Colonic mucosa (tissue), 4 donors: Measurements from ENCODE around the gene RARA. TPM values are rescaled to one million over a fixed set of nuclear protein-coding genes. Genes with fewer than 3 reads are reported as not detected.

Source experiments
- DNase-seq: peaks from one replicate; pipeline ENCODE4 v3.0.0-alpha.2; 2020
- H3K27ac ChIP-seq: fragments of 200-600 bp; one replicate; pipeline ENCODE4 v1.8.0; 2021
- H3K27me3 ChIP-seq: fragments of 200-600 bp; one replicate; pipeline ENCODE4 v1.8.0; 2021
- H3K36me3 ChIP-seq: fragments of 200-600 bp; one replicate; pipeline ENCODE4 v1.8.0; 2021
- H3K4me1 ChIP-seq: fragments of 200-600 bp; one replicate; pipeline ENCODE4 v1.8.0; 2021; ENCODE audit warnings: mild to moderate bottlenecking
- H3K4me3 ChIP-seq: fragments of 200-600 bp; one replicate; pipeline ENCODE4 v1.8.0; 2021
- H3K9ac ChIP-seq, 2 donors: one replicate each; pipeline ENCODE4 v1.7.0; 2013; ENCODE audit warnings: control low read depth in 2 of 2, low read depth in 2 of 2, low read length in 2 of 2
- H3K9me3 ChIP-seq: fragments of 200-600 bp; one replicate; pipeline ENCODE4 v1.8.0; 2021
- intact Hi-C: fragments of 100-400 bp; cut with DNase I; formaldehyde crosslinking; loops from one replicate; pipeline ENCODE4 v1.14.1; 2022
- total RNA-seq, 2 donors: library from RNA; stranded (reverse); fragmentation: NEBNext Ultra II Directional in 1 of 2; extraction: Animal tissue kit (Norgen Biotek cat#: 25700) in 1 of 2; gene quantifications; one replicate each; pipeline ENCODE4 v1.2.1, GENCODE V29; 2021
- TF ChIP-seq, protein P1 (sequence below): fragments of 200-600 bp; IDR thresholded peaks from one replicate; pipeline ENCODE4 v1.8.0; 2022; ENCODE audit warnings: antibody characterized with exemption, mild to moderate bottlenecking
- donor health status: healthy.
- donor health status: DM: no; HTN: no; CAD: no.
- donor health status: DM: no; HTN: no; CAD: no.

The RARA gene
- total RNA-seq, 2 donors from 2014 or later = 25.6 to 46.7 TPM

GRCh38 chr17:40399185-40399584 is 90.2 kb downstream of the RARA start:
- Histone ChIP-seq H3K36me3 (no peaks in the 10 kb centered on the region), H3K9ac (no peak overlapping the region), H3K4me1 (no peaks in the 10 kb centered on the region), H3K27me3 (no peaks in the 10 kb centered on the region), H3K27ac (no peak overlapping the region), H3K9me3 (no peaks in the 10 kb centered on the region), H3K4me3 (no peak overlapping the region)
- TF ChIP-seq, protein P1, sequence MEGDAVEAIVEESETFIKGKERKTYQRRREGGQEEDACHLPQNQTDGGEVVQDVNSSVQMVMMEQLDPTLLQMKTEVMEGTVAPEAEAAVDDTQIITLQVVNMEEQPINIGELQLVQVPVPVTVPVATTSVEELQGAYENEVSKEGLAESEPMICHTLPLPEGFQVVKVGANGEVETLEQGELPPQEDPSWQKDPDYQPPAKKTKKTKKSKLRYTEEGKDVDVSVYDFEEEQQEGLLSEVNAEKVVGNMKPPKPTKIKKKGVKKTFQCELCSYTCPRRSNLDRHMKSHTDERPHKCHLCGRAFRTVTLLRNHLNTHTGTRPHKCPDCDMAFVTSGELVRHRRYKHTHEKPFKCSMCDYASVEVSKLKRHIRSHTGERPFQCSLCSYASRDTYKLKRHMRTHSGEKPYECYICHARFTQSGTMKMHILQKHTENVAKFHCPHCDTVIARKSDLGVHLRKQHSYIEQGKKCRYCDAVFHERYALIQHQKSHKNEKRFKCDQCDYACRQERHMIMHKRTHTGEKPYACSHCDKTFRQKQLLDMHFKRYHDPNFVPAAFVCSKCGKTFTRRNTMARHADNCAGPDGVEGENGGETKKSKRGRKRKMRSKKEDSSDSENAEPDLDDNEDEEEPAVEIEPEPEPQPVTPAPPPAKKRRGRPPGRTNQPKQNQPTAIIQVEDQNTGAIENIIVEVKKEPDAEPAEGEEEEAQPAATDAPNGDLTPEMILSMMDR = peak; percentile 64
- intact Hi-C loops = loop anchor here (5.0 kb wide), 1 partner anchor 163 kb away; no protein-coding TSS in a partner anchor
- no peak for DNase-seq

DNA sequence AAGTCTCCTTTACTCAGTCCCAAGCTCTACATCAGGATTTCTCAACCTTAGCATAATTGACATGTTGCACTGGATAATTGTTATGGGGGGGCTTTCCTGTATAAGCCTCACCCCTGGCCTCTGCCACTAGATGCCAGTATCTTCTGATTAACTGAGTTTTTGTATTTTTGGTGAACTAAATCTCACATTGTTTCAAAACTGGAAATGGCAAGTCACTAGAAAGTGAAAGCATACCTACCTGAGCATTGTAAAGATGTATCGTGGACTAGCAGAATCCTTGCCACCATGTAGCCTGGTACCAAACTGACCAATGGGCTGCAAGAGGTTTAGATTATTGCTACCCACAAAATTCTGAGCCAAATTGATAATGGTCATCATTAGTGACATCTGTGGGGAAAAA is 93.7 kb downstream of the RARA start:
- no peaks in the 10 kb centered on the region for H3K36me3 ChIP-seq
- H3K4me3 ChIP-seq = no peak overlapping the region
- TF ChIP-seq, protein P1 = no peak
- no peaks in the 10 kb centered on the region for H3K27me3 ChIP-seq
- DNase-seq = no peak
- H3K4me1 ChIP-seq = no peaks in the 10 kb centered on the region
- intact Hi-C loops = no loop called here
- no peaks in the 10 kb centered on the region for H3K9me3 ChIP-seq
- no peak overlapping the region for H3K27ac ChIP-seq
- no peak overlapping the region for H3K9ac ChIP-seq

DNA sequence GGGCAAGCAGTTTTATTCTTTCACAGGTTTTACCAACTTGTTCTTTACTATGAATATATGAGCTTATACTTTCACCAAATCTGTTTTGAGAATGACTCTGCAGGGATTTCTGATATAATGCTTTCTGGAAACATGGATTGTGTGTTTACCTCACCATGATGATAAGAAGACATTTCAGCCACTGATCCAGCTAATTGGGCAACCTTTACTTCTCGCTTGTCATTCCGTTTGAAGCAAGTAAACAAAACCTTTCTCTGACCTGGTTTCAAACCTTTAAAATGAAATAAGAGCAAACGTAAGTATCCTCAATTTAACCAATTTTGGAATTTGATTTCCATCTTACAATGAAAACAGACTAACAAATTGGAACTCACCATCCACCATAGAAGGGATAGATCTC is 95.0 kb downstream of the RARA start:
- H3K9me3 ChIP-seq = no peaks in the 10 kb centered on the region
- H3K27ac ChIP-seq = no peak overlapping the region
- no peak overlapping the region for H3K9ac ChIP-seq
- no peaks in the 10 kb centered on the region for H3K4me1 ChIP-seq
- intact Hi-C loops = no loop called here
- no peaks in the 10 kb centered on the region for H3K27me3 ChIP-seq
- no peak overlapping the region for H3K4me3 ChIP-seq
- no peak for DNase-seq
- no peaks in the 10 kb centered on the region for H3K36me3 ChIP-seq
- TF ChIP-seq, protein P1 = no peak

Other genes starting within 250 kb of the RARA start
- 10 to 100 TPM; 40.3 to 44.5 TPM for gene THRA, start 246.2 kb upstream of the RARA start, total RNA-seq
- 10 to 100 TPM in 1 of 2 donors, 1 to 10 TPM in 1; 4.8 to 18.8 TPM for gene NR1D1, start 208.6 kb upstream of the RARA start, total RNA-seq
- gene MSL1, start 187.2 kb upstream of the RARA start, total RNA-seq = 10 to 100 TPM; 77.0 to 81.0 TPM
- gene CASC3, start 168.6 kb upstream of the RARA start, total RNA-seq = 10 to 100 TPM; 53.8 to 55.3 TPM
- gene RAPGEFL1, start 131.7 kb upstream of the RARA start, total RNA-seq = 100 to 1,000 TPM in 1 of 2 donors, 10 to 100 TPM in 1; 98.2 to 108 TPM
- 10 to 100 TPM; 34.5 to 42.0 TPM for gene WIPF2, start 89.9 kb upstream of the RARA start, total RNA-seq
- 10 to 100 TPM in 1 of 2 donors, 1 to 10 TPM in 1; 8.5 to 40.8 TPM for gene CDC6, start 21.3 kb upstream of the RARA start, total RNA-seq
- under 1 TPM; 0.40 to 0.85 TPM for gene GJD3, start 55.6 kb downstream of the RARA start, total RNA-seq
- gene TOP2A, start 108.7 kb downstream of the RARA start, total RNA-seq = 100 to 1,000 TPM in 1 of 2 donors, 10 to 100 TPM in 1; 46.2 to 124 TPM
- gene IGFBP4, start 134.3 kb downstream of the RARA start, total RNA-seq = 100 to 1,000 TPM; 182 to 291 TPM
- 10 to 100 TPM in 1 of 2 donors, 1 to 10 TPM in 1; 8.8 to 20.4 TPM for gene TNS4, start 192.4 kb downstream of the RARA start, total RNA-seq